ENCODE data around the gene ZNF22. TPM values are rescaled to one million over a fixed set of nuclear protein-coding genes. Genes with fewer than 3 reads are reported as not detected.
A peak's percentile ranks its signal among the peaks of the same experiment; 100 is the strongest.

Gene ZNF22
- total RNA-seq, 2 experiments from 2014 or later: 18.7 to 19.5 TPM

GRCh38 chr10:44995581-44995913 lies 5.2 kb upstream of the ZNF22 start:
- Mint-ChIP-seq H3K27ac (no peak overlapping the region), H3K27me3 (ENCODE audit: low read depth) (no peaks in the 10 kb centered on the region), H3K36me3 (ENCODE audit: low read depth) (no peaks in the 10 kb centered on the region), H3K4me1 (ENCODE audit: low read depth) (peaks cover 27% of the 10 kb centered on the region), H3K9me3 (peaks cover 4% of the 10 kb centered on the region), H3K4me3 (no peak overlapping the region)
- peak; percentile 33 for DNase-seq
- intact Hi-C loops (cut with micrococcal nuclease): no loop called here
- CTCF ChIA-PET: interaction anchor here (0.6 to 1.2 kb wide), 3 partner anchors 13 to 592 kb away, joined by 3 to 5 read pairs (median 3); partner anchors contain the start of gene DEPP1

- no peaks in the 10 kb centered on the region for H3K36me3 Mint-ChIP-seq (ENCODE audit: low read depth)
- H3K9me3 Mint-ChIP-seq: peaks cover 4% of the 10 kb centered on the region
- H3K27me3 Mint-ChIP-seq (ENCODE audit: low read depth): no peaks in the 10 kb centered on the region
- H3K4me3 Mint-ChIP-seq: no peak overlapping the region
- H3K4me1 Mint-ChIP-seq (ENCODE audit: low read depth): peaks cover 29% of the 10 kb centered on the region
- CTCF ChIA-PET: interaction anchor here (0.5 to 1.2 kb wide), 2 partner anchors 12 to 128 kb away, joined by 3 read pairs; no protein-coding TSS in a partner anchor
- DNase-seq: no peak
- intact Hi-C loops (cut with micrococcal nuclease): no loop called here
- H3K27ac Mint-ChIP-seq: no peak overlapping the region
Observed at GRCh38 chr10:44995914-44996669, 4.6 kb upstream of the ZNF22 start.

- CTCF ChIA-PET: interaction anchor here (1.1 kb wide), 1 partner anchor 17 kb away, joined by 3 read pairs; no protein-coding TSS in a partner anchor
- H3K4me3 Mint-ChIP-seq: no peak overlapping the region
- peaks cover 4% of the 10 kb centered on the region for H3K9me3 Mint-ChIP-seq
- intact Hi-C loops (cut with micrococcal nuclease): no loop called here
- H3K4me1 Mint-ChIP-seq (ENCODE audit: low read depth): peaks cover 31% of the 10 kb centered on the region
- no peaks in the 10 kb centered on the region for H3K27me3 Mint-ChIP-seq (ENCODE audit: low read depth)
- peaks cover 2% of the 10 kb centered on the region for H3K36me3 Mint-ChIP-seq (ENCODE audit: low read depth)
- DNase-seq: no peak
- no peak overlapping the region for H3K27ac Mint-ChIP-seq
Observed at GRCh38 chr10:44997105-44997748, 3.5 kb upstream of the ZNF22 start.

GRCh38 chr10:44998146-44998631 lies 2.5 kb upstream of the ZNF22 start:
- Mint-ChIP-seq H3K27ac (no peak overlapping the region), H3K36me3 (ENCODE audit: low read depth) (peaks cover 11% of the 10 kb centered on the region), H3K4me1 (ENCODE audit: low read depth) (peaks cover 38% of the 10 kb centered on the region), H3K27me3 (ENCODE audit: low read depth) (no peaks in the 10 kb centered on the region), H3K4me3 (no peak overlapping the region), H3K9me3 (peaks cover 11% of the 10 kb centered on the region)
- DNase-seq: no peak
- CTCF ChIA-PET: interaction anchor here (1.1 kb wide), 1 partner anchor 18 kb away, joined by 3 read pairs; no protein-coding TSS in a partner anchor
- intact Hi-C loops (cut with micrococcal nuclease): no loop called here

GRCh38 chr10:45000138-45000751 lies 478 bp upstream of the ZNF22 start:
- Mint-ChIP-seq H3K4me1 (ENCODE audit: low read depth) (peaks cover 32% of the 10 kb centered on the region), H3K27ac (peak overlapping the region; percentile 73), H3K27me3 (ENCODE audit: low read depth) (no peaks in the 10 kb centered on the region), H3K9me3 (peaks cover 25% of the 10 kb centered on the region), H3K4me3 (peak overlapping the region; percentile 83), H3K36me3 (ENCODE audit: low read depth) (peaks cover 30% of the 10 kb centered on the region)
- no peak for DNase-seq
- CTCF ChIA-PET: interaction anchor here (0.6 kb wide), 1 partner anchor 1194 kb away, joined by 3 read pairs; no protein-coding TSS in a partner anchor
- intact Hi-C loops (cut with micrococcal nuclease): loop anchor here (2.0 to 10.0 kb wide), 9 partner anchors 25 to 1032 kb away; partner anchors contain the start of genes NCOA4, RASSF4, TIMM23 and WASHC2C

GRCh38 chr10:45001381-45002148 lies 842 bp downstream of the ZNF22 start:
- Mint-ChIP-seq H3K27ac (peak overlapping the region; percentile 79), H3K4me3 (peak overlapping the region; percentile 83), H3K27me3 (ENCODE audit: low read depth) (no peaks in the 10 kb centered on the region), H3K9me3 (peaks cover 25% of the 10 kb centered on the region), H3K36me3 (ENCODE audit: low read depth) (peaks cover 32% of the 10 kb centered on the region), H3K4me1 (ENCODE audit: low read depth) (peaks cover 19% of the 10 kb centered on the region)
- CTCF ChIA-PET: interaction anchor here (0.6 to 1.5 kb wide), 4 partner anchors 69 to 120 kb away, joined by 3 read pairs; no protein-coding TSS in a partner anchor
- peak; percentile 58 for DNase-seq
- intact Hi-C loops (cut with micrococcal nuclease): loop anchor here (2.0 to 10.0 kb wide), 9 partner anchors 27 to 1031 kb away; partner anchors contain the start of genes NCOA4, RASSF4, TIMM23 and WASHC2C

- Mint-ChIP-seq H3K27me3 (ENCODE audit: low read depth) (no peaks in the 10 kb centered on the region), H3K4me3 (no peak overlapping the region), H3K4me1 (ENCODE audit: low read depth) (peaks cover 18% of the 10 kb centered on the region), H3K27ac (no peak overlapping the region), H3K36me3 (ENCODE audit: low read depth) (peaks cover 32% of the 10 kb centered on the region), H3K9me3 (peaks cover 25% of the 10 kb centered on the region)
- intact Hi-C loops (cut with micrococcal nuclease): loop anchor here (5.0 to 10.0 kb wide), 6 partner anchors 411 to 1029 kb away; partner anchors contain the start of genes NCOA4, TIMM23 and WASHC2C
- CTCF ChIA-PET: interaction anchor here (0.7 to 3.9 kb wide), 5 partner anchors 43 to 247 kb away, joined by 3 to 16 read pairs (median 4); no protein-coding TSS in a partner anchor
- no peak for DNase-seq
Observed at GRCh38 chr10:45003432-45004000, 2.8 kb downstream of the ZNF22 start.

GRCh38 chr10:45004661-45005060 lies 3.9 kb downstream of the ZNF22 start:
- H3K36me3 Mint-ChIP-seq (ENCODE audit: low read depth): peaks cover 32% of the 10 kb centered on the region
- H3K4me1 Mint-ChIP-seq (ENCODE audit: low read depth): peaks cover 18% of the 10 kb centered on the region
- H3K27ac Mint-ChIP-seq: no peak overlapping the region
- no peak for DNase-seq
- no peaks in the 10 kb centered on the region for H3K27me3 Mint-ChIP-seq (ENCODE audit: low read depth)
- peaks cover 25% of the 10 kb centered on the region for H3K9me3 Mint-ChIP-seq
- CTCF ChIA-PET: interaction anchor here (1.2 to 3.9 kb wide), 3 partner anchors 44 to 246 kb away, joined by 4 to 16 read pairs (median 6); no protein-coding TSS in a partner anchor
- no peak overlapping the region for H3K4me3 Mint-ChIP-seq
- intact Hi-C loops (cut with micrococcal nuclease): loop anchor here (5.0 to 10.0 kb wide), 7 partner anchors 248 to 1028 kb away; partner anchors contain the start of genes NCOA4, TIMM23 and WASHC2C

GRCh38 chr10:45005284-45005683 lies 4.6 kb downstream of the ZNF22 start:
- Mint-ChIP-seq H3K27ac (no peak overlapping the region), H3K36me3 (ENCODE audit: low read depth) (peaks cover 32% of the 10 kb centered on the region), H3K27me3 (ENCODE audit: low read depth) (no peaks in the 10 kb centered on the region), H3K9me3 (peaks cover 21% of the 10 kb centered on the region), H3K4me3 (no peak overlapping the region), H3K4me1 (ENCODE audit: low read depth) (peaks cover 14% of the 10 kb centered on the region)
- intact Hi-C loops (cut with micrococcal nuclease): loop anchor here (5.0 to 10.0 kb wide), 6 partner anchors 247 to 970 kb away; partner anchors contain the start of genes TIMM23 and WASHC2C
- DNase-seq: no peak
- CTCF ChIA-PET: interaction anchor here (2.0 to 3.9 kb wide), 2 partner anchors 72 to 245 kb away, joined by 6 to 16 read pairs; no protein-coding TSS in a partner anchor

GRCh38 chr10:45006276-45007030 lies 5.7 kb downstream of the ZNF22 start:
- CTCF ChIA-PET: interaction anchor here (1.1 to 3.9 kb wide), 2 partner anchors 74 to 237 kb away, joined by 3 to 16 read pairs; no protein-coding TSS in a partner anchor
- Mint-ChIP-seq H3K27ac (no peak overlapping the region), H3K27me3 (ENCODE audit: low read depth) (no peaks in the 10 kb centered on the region), H3K4me1 (ENCODE audit: low read depth) (peaks cover 9% of the 10 kb centered on the region), H3K9me3 (peaks cover 21% of the 10 kb centered on the region), H3K4me3 (no peak overlapping the region), H3K36me3 (ENCODE audit: low read depth) (peaks cover 32% of the 10 kb centered on the region)
- intact Hi-C loops (cut with micrococcal nuclease): loop anchor here (5.0 to 10.0 kb wide), 6 partner anchors 246 to 968 kb away; partner anchors contain the start of genes TIMM23 and WASHC2C
- no peak for DNase-seq
